HG02623 (cell line): ENCODE results near the gene LONP2.
"Not testable (repeated sequence)": the region's sequence is repeated elsewhere in the genome, so short reads cannot be mapped to it uniquely, and the experiment has no call there.

Source experiments
- ATAC-seq: cut with Tn5 transposase; IDR thresholded peaks from one replicate; pipeline ENCODE4 v1.9.1; 2021; ENCODE audit warnings: moderate library complexity; ENCODE audit not compliant: unreplicated experiment

The LONP2 gene

DNA sequence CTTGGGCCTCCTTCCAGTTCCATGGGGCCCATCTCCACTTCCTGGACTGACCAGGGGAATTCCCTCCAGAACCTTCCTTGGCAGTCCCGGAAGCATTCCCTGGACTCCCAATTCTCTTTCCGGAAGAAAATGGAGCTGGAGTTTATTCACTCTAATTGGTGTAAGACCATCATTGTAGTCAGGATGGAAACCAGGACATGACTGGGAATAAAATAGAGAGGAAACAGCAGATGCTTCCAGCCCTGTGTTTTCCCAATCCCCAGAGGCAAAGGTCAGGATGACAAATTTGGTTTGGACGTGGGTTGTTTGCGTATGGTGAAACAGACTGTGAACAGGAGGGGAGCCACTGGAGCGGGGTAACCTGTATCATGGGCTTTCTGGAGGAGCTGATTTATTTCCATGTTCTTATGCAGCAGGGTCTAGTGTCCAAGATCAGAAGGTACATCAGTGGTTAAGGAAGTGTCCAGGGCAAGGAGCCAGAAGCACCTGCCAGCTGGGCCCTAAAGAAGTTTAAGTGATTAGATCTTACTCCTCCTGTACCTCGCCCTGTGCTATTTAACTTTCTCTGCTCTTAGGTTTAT, 8.5 kb upstream of the LONP2 start:
- no peak for ATAC-seq

DNA sequence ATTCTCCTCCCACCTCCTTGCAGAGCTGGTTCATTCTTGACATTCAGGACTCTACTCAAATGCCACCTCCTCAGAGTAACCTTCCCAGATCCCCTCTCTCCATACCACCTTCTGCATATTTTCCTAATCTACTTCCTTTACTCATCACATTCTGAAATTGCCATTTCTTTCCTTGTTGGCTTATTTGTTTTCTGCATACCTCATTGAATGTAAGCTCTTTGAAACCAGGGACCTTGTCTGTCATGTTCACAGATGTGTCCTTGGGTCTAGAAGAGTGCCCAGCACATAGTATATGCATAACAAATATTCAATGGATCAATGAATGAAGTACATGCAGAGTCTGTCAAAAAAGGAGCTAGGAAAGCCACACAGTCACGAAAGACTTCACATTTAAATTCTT, 7.8 kb upstream of the LONP2 start:
- no peak for ATAC-seq

DNA sequence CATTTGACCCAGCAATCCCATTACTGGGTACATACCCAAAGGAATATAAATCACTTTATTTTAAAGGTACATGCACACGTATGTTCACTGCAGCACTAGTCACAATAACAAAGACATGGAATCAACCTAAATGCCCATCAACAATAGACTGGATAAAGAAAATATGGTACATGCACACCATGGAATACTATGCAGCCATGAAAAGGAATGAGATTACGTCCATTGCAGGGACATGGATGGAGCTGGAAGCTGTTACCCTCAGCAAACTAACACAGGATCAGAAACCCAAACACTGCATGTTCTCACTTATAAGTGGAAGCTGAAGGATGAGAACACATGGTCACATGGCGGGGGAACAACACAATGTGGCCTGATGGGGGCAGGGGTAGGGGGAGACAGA, 4.0 kb upstream of the LONP2 start:
- ATAC-seq: not testable (repeated sequence)

DNA sequence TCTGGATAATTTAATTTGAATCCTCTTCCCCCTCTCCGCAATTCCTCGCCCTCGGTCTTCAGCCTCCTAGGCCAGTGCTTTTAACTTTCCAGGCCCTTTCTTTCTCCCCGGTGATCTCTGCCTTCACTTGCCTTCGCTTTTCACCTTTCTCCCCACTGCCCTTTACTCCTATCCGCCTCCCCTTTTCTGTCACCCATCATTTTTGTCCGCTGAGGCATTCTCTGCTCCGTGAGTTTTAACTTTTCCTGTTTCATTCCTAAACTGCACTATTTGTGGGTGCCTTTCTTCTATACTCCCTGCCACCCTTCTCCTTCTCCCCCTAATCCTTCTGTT, 729 bp downstream of the LONP2 start:
- no peak for ATAC-seq

DNA sequence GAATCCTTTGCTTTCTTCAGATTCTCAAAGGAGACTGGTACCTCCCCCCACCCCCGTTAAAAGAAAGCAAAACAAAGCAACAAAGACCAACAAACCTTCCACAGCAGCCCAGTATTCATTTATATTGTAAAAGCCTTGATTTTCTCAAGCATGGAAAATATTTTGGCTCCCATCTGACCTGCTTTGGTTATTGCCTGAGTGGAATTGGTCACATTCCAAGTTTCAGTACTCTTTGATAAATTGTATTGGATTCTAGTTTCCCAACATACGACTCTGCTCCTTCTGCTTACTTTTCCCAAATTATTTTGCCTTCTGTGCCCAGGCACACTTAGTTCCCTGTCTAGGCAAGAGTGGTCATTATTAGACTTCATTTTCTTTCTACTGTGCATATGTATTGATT, 2.0 kb downstream of the LONP2 start:
- no peak for ATAC-seq

DNA sequence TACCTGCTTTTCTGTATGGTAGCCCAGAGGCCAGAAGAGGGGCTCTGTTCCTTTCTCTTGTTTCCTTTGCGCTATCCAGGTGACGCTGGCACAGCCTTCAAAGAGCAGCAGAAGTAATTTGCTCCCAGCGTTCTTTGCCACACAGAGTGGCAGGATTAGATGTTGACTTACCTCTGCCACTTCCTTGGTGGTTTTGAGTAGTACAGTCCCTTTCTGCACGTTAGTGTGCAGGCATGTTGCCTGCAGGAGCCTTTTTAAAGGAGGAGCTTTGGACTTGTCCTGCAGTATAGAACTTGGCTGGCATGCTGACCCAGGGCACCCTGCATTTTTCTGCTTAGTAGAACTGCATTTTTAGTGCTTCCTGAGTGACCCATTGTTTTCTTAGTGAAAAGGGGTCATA, 3.2 kb downstream of the LONP2 start, which contains the start of gene ABCC11:
ABCC11 (minus strand) TSS at position 229 of the 400 bp plus-strand sequence. CDS start 15,618 bp downstream, outside the sequence.
- no peak for ATAC-seq

DNA sequence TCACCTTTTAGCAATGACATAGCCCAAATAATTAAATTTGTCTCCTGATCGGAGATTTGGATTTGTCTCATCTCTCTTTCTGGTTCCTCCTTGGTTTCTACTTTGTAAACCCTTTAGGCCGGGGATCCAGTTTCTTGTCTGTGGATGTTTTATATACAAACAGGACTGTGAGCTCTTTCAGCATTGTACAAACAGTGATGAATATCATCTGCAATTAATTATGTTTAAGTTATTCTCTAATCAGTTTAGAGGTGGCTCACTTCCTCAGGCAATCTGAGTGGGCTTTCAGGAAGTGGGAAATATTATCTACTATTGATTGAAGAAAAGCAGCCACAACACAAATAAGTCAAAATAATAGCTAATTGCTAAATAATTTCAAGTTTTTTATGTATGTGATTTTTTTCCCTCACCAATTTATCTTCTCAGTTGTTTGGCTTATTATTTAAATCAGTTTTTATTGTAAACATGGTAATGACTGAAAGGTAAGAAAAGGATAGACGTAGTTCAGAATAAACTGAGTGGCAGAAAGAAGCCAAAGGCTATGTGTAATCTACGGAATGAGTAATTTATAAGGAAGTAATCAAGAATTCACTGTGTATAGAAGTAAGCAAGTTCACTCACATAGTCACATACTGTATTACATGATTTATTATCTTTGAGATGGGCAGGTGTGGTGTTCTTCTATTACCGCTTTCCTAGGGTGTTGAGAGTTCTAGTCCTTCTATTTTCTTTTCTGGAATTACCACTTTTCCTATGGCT, 6.6 kb downstream of the LONP2 start:
- ATAC-seq: no peak

DNA sequence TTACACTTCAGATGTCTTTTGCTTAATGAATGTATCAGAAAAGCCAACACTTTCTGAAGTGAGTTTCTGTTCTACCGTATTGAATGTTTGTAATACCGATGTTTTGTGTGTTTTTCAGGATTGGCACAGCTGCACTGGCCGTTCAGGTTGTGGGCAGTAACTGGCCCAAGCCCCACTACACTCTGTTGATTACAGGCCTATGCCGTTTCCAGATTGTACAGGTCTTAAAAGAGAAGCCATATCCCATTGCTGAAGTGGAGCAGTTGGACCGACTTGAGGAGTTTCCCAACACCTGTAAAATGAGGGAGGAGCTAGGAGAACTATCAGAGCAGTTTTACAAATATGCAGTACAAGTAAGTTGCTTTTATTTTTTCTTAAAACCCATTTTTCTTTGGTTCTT, 7.9 kb downstream of the LONP2 start:
- ATAC-seq: no peak

DNA sequence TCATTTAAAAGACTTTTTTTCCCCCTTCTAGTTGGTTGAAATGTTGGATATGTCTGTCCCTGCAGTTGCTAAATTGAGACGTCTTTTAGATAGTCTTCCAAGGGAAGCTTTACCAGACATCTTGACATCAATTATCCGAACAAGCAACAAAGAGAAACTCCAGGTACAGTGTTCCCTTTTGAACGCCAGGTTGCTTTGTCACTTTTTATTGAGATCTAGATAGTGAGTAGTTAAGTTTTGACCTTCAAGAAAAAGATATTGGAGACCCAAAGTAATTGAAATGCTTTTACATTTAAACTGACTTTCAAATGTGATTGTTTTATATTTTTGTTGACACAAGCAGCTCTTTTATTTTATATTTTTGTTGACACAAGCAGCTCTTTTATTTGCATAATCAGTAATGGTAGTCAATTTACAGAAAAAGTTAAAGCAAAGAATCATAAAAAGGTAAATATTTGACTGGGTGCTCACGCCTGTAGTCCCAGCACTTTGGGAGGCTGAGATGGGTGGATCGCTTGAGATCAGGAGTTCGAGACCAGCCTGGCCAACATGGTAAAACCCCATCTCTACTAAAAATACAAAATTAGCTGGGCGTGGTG, 12.6 kb downstream of the LONP2 start:
- ATAC-seq: no peak

DNA sequence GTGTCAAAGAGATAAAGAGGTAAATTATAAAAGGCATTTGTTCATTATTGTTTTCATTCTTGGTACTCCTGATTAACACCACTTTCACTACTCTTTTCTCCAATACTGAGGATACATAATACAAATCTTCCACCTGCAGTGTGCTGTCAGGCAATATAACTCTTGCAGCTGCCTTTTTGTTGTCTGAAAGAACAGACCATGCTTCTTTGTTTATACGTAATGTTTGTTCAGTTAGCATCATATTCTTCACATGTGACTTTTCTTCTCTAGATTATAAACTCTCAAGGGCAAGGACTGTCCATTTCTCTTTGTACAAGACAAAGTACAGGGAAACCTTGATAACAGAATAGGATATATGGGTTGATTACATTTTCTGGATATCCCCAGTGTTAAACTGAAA, 17.5 kb downstream of the LONP2 start:
- ATAC-seq: no peak

DNA sequence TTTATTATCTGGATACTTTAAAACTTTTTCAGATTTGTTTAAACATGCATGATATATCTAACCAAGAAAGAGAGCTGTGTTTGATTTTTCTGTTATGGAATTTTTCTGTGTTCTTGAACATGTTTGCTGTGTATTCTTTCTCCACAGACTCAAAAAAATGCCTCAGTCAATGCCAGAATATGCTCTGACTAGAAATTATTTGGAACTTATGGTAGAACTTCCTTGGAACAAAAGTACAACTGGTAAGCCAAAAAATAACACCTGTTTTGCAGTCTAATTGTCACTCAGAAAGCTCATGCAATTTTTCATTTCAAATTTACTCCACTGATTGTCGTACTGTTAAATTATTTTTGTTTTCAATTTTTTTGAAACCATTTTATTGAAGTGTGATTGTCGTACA, 18.5 kb downstream of the LONP2 start:
- ATAC-seq: no peak

DNA sequence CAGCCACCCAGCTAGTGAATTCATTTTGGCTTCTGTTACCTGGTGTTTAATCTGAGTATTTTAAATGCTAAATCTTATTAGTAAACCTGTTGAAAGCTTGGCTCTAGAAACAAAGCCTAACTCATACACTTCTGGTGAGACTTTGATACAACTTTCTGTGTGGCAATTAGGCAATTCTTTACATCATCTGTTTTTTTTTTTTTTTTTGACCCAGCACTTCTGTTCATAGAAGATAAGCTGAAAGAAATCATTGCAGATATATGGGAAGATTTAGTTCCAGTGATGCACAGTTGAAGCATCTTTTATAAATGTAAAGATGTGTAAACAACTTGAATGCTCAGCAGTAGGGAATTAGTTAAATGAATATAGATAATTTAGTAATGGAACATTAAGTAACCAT, 24.9 kb downstream of the LONP2 start:
- ATAC-seq: no peak

DNA sequence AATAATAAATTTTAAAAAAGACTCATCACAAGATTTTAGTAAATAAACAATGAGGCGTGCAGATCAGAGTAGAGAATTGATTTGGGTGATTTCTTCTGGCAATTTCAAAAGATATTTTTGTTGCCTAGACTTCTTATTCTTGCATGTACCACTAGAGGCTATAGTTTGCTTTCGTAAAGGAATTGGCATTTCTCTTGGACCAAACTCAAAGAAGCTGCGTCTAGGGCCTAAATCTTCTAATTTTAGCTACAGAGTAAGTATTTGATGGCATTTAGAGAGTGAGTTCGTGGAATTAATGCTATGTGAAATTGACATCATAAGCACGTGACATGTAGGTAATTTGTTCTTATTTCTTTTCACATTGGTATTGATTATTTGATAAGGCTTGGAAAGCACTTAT, 27.6 kb downstream of the LONP2 start:
- ATAC-seq: no peak

DNA sequence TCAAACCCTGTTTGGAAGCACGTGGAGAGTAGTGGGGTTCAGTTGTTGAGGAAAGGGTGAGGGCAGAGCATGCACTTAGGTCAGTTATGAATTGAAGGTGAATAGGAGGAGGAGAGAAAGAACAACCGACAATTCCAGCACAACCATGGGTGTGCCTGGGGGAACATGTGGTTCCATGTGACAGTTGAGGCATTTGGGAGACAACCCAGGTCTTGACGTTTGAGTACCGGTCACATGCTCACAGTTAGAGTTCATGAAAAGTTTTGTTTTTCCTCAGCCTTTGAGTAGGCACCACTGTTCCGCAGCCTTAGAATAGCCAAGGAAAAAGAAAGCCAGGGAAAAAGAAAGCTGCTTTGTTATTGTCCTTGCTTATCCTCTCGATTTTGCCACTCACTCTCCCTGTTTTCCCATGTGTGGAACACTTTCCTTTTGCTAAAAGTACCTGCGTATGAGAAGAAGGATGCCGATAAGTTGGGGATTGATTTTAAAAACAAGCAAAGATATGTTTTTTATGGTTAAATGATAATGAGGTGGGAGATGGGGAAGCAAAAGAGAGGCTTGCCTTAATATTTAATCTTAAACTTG, 28.8 kb downstream of the LONP2 start:
- ATAC-seq: no peak

DNA sequence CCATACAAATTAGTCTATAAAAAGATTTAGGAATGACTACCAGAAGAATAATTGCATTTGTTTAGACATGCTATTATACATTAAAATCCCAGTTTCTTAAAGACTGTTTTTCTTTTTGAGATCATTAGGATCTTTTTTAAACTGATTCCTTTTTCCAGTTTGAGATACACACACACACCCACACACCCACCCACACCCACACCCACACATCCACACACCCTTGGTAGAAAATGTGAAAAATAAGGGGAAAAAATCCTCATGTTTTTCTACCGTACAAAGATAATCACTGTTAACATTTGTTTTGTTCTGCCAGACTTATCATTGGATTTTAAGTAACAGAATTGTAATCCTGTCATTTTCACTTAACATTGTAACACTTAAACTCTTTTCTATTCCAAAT, 30.4 kb downstream of the LONP2 start:
- ATAC-seq: no peak

DNA sequence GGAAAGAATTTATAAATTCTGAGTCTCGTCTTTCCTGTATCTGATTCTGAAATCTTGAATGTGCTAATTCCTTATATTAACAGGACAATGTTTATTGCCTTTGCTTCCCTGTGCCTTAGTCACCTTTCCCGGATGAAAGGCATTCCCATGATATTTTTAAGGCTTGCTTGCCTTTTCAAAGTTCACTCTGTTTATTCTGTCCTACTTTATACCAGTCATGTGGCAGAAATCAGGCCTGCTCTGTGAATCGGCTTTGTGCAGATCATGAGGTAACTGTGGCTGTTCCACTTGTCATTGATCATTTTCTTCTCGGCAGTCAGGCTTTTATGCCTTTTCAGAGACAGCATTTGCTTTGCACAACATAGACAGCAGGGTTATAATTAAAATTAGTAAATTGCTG, 32.0 kb downstream of the LONP2 start:
- no peak for ATAC-seq

DNA sequence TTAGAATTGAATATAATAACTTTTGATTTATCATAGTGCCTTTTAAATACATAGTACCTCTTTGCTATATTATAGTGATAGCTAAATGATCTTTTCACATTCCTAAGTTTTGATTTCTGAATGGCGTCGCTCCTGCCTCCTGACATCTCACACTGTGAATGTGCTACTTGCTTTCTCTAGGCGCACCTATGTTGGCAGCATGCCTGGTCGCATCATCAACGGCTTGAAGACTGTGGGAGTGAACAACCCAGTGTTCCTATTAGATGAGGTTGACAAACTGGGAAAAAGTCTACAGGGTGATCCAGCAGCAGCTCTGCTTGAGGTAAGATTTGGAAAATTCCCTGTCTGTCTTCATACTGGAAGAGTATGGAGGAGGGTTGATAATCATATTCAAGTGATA, 33.1 kb downstream of the LONP2 start:
- no peak for ATAC-seq

DNA sequence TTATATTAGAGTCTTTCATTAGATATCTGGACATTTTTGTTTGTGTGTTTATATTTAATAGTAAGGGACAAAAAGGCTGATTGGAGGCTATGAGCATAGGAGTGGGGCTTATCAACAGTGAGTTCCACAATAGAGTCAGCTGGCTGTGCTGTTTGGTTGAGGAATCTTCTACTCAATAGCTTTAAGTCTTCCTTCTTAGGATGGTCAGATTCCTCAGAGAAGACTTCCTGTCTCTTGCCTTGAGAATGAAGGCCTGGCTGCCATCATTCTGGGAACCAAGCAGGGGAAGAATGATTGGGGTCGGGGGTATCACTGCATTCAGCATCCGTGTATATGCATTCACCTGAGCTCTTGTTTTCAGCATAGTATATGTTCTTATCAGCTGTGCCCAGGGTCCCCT, 35.1 kb downstream of the LONP2 start:
- no peak for ATAC-seq

DNA sequence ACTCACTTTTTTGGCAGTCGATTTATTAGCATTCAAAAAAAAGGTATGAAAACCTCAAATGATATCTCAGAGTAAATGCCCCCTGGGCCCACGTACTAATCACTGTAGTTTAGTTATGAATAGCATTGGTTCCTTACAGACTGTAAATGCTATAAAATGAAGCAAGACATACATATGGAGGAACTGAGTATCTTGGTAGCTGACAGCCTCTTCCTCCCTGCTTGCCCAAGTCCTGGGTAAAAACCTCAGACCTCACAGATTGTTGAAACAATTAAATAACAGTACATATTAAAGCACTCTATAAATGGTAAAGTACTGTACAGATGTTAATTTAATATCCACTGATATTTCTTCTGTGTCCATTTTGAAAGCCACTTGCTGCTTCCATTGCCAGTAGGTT, 36.4 kb downstream of the LONP2 start:
- no peak for ATAC-seq

DNA sequence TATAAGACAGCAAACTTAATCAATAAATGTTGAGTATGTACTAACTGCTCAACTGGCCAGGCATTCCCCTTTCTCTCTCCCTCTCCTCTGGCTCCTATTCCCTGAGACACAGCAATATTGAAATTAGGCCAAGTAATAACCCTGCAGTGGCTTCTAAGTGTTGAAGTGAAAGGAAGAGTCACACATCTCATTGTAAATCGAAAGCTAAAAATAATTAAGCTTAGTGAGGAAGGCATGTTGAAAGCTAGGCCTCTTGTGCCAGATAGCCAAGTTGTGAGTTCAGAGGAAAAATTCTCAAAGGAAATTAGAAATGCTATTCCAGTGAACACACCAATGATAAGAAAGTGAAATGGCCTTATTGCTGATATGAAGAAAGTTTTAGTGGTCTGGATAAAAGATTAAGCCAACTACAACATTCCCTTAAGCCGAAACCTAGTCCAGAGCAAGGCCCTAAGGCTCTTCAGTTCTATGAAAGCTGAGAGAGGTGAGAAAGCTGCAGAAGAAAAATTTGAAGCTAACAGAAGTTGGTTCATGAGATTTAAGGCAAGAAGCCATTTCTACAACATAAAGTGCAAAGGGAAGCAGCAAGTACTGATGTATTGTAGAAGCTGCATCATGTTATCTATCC, 38.6 kb downstream of the LONP2 start:
- ATAC-seq: no peak

DNA sequence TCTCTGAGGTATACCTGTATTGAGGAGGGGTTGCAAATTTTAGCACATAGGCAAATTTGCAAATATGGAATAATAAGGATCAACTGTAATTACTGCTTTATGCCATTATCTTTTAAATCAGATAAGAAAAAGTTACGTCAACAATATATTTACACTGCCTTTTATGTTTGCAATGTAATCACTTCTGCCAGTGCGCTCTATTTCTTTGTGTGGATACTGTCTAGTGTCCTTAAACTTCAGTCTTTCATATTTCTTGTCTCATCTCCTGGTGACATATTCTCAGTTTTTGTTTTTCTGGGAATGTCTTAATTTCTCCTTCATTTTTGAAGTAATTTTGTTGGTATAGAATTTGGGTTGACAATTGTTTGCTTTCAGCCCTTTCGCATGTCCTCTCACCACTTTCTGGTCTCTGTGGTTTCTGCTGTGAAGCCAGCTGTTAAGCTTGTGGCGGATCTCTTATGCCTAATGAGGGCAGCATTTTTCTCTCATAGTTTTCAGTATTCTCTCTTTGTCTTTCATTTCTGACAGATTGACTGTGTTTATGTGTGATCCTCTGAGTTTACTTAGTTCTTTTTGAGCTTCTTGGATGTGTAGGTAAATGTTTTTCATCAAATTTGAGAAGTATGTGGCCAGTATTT, 40.8 kb downstream of the LONP2 start:
- ATAC-seq: peak; percentile 50
